Upper lobe of left lung (tissue), 4 donors: ENCODE measurements around the gene IL17A.

Experiments
- CTCF ChIP-seq, 6 experiments: fragments of 450-650 bp in 4 of 6; fragments of 200-600 bp in 2 of 6; sonication (generic) in 2 of 6; IDR thresholded peaks; one replicate each; pipeline ENCODE4 v1.5.1; 2016 to 2019; ENCODE audit warnings: antibody characterized with exemption in 6 of 6
- EP300 ChIP-seq, 4 donors: sonication (generic); formaldehyde crosslinking; IDR thresholded peaks; one replicate each; pipeline ENCODE4 v1.5.1; 2017; ENCODE audit warnings: antibody characterized with exemption in 4 of 4, control low read depth in 2 of 4
- POLR2A ChIP-seq, 4 donors: fragments of 450-650 bp; IDR thresholded peaks; one replicate each; pipeline ENCODE4 v1.5.1; 2016 to 2017; ENCODE audit warnings: antibody characterized with exemption in 4 of 4, mild to moderate bottlenecking in 2 of 4
- POLR2AphosphoS5 ChIP-seq, 2 donors: sonication (generic); formaldehyde crosslinking; IDR thresholded peaks; one replicate each; pipeline ENCODE4 v1.5.1; 2017; ENCODE audit warnings: antibody characterized with exemption in 2 of 2

GRCh38 chr6:52189974-52190373 is 3.8 kb downstream of the IL17A start:
- TF ChIP-seq CTCF (IDR thresholded peaks at IDR 0.05) (no peak), EP300 (IDR thresholded peaks at IDR 0.05) (no peak), POLR2A (IDR thresholded peaks at IDR 0.05) (no peak), POLR2AphosphoS5 (IDR thresholded peaks at IDR 0.05) (no peak)
